CD4-positive, alpha-beta T cell treated with Interleukin-4 for 4 hours (primary cell): ENCODE measurements around the gene NPM1.
"Not testable (repeated sequence)": the region's sequence is repeated elsewhere in the genome, so short reads cannot be mapped to it uniquely, and the experiment has no call there.

ENCODE experiments used
- DNase-seq: peaks from one replicate; pipeline ENCODE4 v3.0.0-alpha.2; 2020

NPM1 gene, protein sequence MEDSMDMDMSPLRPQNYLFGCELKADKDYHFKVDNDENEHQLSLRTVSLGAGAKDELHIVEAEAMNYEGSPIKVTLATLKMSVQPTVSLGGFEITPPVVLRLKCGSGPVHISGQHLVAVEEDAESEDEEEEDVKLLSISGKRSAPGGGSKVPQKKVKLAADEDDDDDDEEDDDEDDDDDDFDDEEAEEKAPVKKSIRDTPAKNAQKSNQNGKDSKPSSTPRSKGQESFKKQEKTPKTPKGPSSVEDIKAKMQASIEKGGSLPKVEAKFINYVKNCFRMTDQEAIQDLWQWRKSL

GRCh38 chr5:171387345-171387969 lies at the start of gene NPM1:
NPM1 (plus strand) TSS chr5:171387849; CDS start chr5:171387949, 100 bp downstream.
- peak; percentile 99 for DNase-seq

DNA sequence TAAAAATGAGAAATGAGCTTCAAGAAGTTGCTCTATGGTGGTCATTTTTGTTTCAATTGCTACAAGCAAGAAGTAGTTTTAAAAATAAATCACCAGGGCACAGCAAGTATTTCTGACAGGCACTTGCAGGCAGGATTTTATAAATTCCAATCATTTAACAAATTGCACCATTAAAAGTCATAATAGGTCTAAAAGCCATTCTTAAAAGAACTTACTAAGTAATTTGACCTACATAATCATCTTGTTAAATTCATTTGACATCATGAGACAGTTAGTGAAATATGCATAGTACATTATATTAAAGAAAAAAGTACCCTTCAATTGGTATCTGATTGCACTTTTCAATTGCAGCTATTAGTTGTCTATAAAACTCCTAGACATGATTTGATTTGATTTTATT lies 47.6 kb upstream of the NPM1 start:
- no peak for DNase-seq

DNA sequence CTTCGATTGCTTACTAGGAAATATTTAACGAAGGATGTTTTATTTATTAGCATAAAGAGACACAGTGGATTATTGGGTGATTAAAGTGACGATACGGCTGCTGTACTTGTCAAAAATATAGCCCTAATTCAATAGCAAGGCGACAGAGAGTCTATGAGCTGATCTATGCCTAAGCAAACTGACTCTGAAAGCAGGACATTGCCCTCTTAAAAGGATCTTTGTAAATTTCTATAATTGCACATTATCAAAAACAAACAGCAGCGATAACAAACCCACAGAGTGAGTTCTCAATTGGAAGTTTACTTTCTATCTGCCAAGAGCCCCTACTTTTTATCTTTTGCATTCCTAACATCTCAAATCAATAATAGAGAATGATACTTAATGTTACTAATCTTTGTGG lies 47.2 kb upstream of the NPM1 start:
- DNase-seq: no peak

- DNase-seq: peak; percentile 37
Observed at GRCh38 chr5:171342362-171343111, 45.1 kb upstream of the NPM1 start.

DNA sequence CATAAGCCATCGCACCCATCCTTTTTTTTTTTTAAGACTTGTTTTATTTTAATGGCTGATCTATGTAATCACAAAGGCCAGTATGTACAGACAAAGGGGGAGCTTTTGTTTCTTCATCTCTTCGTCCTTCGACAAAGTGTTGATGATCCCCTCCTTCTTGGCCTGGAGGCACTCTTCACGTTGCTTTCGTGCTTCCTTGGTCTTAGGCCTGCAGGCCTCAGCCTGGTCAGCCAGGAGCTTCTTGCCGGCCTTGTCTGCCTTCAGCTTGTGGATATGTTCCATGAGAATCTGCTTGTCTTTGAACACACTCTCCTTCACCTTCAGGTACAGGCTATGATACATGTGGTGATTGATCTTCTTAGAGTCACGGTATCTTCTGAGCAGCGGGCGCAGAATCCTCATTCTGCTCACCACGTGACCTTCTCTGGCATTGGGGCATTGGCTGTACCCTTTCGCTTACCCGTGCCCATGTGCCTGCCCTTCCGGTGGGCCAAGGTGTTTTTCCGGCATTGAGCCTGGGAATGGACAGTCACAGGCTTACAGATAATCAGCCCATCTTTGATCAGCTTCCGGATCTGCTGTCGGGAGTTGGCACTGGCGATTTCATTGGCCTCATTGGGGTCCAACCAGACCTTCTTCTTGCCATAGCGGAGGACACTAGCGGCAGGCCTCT lies 42.6 kb upstream of the NPM1 start:
- DNase-seq: no peak

- no peak for DNase-seq
Observed at GRCh38 chr5:171351536-171352073, 36.0 kb upstream of the NPM1 start.

DNA sequence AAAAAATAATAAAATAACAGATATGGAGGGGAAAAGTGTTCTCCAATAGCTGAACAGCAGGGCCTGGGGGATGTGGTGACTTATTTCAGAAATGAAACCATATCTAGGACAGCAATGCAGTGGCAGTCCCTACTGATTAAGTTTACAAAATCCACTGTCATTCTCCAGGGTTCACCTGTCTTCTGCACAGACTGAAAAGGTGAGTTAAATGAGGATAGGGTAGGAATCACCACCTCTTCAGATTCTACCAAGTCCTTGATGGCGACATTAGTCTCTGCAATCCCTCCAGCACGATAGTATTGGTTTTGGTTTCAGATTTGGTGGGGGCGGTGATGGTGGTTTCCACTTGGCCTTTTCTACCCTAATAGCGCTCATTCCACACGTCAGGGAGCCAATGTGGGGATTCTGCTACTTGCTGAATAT lies 32.3 kb upstream of the NPM1 start:
- peak; percentile 27 for DNase-seq

DNA sequence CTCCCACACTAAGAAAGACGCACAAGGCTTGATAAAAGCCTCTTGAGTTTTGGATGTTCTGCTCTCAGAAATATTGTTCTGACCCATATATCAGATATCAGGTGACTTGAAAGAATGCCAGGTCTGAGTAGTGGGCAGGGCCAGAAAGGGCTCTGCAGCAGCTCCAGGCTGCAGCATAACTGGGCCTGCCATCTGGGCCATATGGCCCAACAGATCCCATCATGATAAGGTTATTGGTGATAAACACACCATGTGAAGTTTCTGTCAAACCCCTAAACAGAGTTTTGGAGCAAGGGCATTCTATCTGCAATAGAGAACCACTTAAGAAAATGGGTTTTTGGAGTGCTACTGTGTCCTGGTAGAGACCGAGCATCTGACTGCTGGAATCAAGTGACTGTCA lies 29.8 kb upstream of the NPM1 start:
- no peak for DNase-seq

GRCh38 chr5:171361151-171361550 lies 26.5 kb upstream of the NPM1 start:
- not testable (repeated sequence) for DNase-seq

GRCh38 chr5:171363249-171363648 lies 24.4 kb upstream of the NPM1 start:
- DNase-seq: not testable (repeated sequence)

- no peak for DNase-seq
Observed at GRCh38 chr5:171363846-171364245, 23.8 kb upstream of the NPM1 start.

- DNase-seq: no peak
Observed at GRCh38 chr5:171365351-171365750, 22.3 kb upstream of the NPM1 start.

DNA sequence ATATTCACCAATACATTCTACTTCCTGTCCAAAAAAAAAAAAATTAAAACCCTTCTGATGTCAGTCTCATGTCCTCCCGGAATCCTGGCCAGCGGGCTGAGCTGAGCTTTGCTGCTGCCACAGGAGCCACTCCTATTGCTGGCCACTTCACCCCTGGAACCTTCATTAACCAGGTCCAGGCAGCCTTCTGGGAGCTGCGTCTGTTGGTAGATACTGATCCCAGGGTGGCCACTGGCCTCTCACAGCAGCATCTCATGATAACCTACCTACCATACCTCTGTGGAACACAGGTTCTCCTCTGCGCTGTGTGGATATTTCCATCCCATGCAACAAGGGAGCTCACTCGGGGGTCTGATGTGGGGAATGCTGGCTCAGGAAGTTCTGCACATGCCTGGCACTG lies 21.0 kb upstream of the NPM1 start:
- no peak for DNase-seq

DNA sequence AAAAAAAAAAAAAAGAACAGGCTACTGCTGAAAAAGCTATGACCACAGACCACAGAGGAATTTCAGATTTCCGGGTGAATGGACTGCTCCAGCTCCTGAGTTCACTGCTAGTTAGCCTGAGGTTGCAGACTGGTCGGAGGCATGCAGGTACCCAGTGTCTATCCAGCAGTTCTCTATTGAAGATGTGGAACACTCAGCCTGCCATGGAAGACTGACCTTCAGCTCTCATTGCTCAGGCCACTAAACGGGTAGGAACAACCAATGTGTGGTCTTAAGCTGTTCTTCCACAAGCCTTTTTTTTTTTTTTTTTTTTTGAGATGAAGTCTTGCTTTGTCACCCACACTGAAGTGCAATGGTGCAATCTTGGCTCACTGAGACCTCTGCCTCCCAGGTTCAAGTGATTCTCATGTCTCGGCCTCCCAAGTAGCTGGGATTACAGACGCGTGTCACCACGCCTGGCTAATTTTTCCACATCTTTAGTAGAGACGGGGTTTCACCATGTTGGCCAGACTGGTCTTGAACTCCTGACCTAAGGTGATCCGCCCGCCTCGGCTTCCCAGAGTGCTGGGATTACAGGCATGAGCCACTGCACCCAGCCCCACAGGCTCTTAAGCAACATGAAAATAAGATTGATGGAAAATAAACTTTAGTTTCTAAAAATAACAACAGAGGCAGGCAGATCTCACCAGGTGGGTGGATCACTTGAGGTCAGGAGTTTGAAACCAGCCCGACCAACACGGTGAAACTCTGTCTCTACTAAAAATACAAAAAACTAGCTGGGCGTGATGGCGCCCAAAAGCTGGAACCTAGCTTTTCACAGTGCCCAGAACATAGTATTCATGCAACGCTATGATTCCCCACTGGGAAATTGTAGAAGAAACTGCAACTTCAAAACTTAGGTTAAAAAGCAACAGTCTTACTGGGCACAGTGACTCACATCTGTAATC lies 20.0 kb upstream of the NPM1 start:
- DNase-seq: no peak

DNA sequence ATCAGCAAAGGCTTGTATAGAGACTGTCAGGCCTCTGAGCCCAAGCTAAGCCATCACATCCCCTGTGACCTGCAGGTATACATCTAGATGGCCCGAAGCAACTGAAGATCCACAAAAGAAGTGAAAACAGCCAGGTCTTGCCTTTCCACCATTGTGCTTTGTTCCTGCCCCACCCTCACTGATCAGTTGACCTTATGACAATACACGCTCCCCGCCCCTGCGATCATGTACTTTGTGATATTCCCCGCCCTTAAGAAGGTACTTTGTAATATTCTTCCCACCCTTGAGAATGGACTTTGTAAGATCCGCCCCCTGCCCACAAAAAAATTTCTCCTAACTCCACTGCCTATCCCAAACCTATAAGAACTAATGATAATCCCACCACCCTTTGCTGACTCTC lies 18.6 kb upstream of the NPM1 start:
- no peak for DNase-seq

DNA sequence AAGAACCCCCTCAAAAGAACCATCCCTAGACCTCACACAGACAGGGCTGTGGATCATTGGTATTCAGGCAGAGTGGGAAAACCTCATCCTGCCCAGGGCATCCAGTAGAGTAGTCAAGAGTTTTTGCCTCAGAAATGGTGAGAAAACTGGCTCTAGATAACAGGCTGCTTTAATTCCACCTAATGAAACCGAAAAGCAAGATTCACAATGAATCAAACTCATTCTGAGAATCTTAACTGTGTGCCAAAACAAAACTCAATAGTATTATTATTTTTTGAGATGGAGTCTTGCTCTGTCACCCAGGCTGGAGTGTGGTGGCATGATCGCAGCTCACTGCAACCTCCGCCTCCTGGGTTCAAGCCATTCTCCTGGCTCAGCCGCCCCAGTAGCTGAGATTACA lies 17.8 kb upstream of the NPM1 start:
- no peak for DNase-seq

GRCh38 chr5:171370881-171371280 lies 16.8 kb upstream of the NPM1 start:
- DNase-seq: not testable (repeated sequence)

DNA sequence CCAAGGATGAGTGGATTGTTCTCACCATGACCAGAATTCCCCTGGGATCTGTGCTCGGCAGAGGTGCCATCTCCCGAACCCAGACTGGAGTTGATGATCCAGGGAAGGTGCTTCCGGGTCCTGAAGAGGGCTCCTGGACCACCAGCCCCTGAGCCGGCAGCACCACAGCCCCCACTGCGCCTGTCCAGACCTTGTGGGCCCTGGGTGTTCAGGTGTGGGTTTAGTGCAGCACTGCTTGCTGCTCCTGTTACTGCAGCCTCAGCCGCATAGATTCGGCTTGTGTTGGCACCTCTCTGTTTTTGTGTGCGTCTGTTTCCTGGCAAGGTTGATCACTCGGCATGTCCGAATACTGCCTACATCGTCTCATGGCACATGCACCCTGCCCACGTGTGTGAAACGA lies 16.3 kb upstream of the NPM1 start:
- no peak for DNase-seq

DNA sequence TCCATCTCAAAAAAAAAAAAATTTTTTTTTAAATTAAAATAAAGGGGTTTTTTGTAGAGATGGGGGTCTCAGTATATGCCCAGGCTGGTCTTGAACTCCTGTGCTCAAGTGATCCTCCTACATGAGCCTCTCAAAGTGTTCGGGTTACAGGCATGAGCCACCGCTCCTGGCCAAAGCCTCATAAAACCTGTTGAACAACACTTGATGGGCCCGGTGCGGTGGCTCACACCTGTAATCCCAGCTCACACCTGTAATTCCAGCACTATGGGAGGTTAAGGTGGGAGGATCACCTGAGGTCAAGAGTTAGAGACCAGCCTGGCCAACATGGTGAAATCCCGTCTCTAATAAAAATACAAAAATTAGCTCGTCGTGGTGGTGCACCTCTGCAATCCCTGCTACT lies 7.7 kb upstream of the NPM1 start:
- no peak for DNase-seq

GRCh38 chr5:171384416-171384815 lies 3.2 kb upstream of the NPM1 start:
- not testable (repeated sequence) for DNase-seq

- DNase-seq: not testable (repeated sequence)
Observed at GRCh38 chr5:171384999-171385398, 2.6 kb upstream of the NPM1 start.
